ENCODE measurements around the gene REC114. TPM values are rescaled to one million over a fixed set of nuclear protein-coding genes. Genes with fewer than 3 reads are reported as not detected.
"Not testable (repeated sequence)": the region's sequence is repeated elsewhere in the genome, so short reads cannot be mapped to it uniquely, and the experiment has no call there.

REC114 gene
- total and polyA plus RNA-seq, 2 of the 8 experiments (the other 6 are each of a cell fraction or from before 2014, with no cell fraction given), result 0.12 TPM; not detected in 1

GRCh38 chr15:73449980-73450379, 7.0 kb downstream of the REC114 start:
- H2BK20ac ChIP-seq (ENCODE audit: low read length); H3K18ac ChIP-seq (ENCODE audit: extremely low read depth, low read length); H3K23me2 ChIP-seq (ENCODE audit: low read depth, low read length); H4K8ac ChIP-seq (ENCODE audit: extremely low read depth, insufficient read depth, low read length); H2BK15ac ChIP-seq (ENCODE audit: low read length); H2AFZ ChIP-seq (ENCODE audit: low read length); H3K56ac ChIP-seq (replicated peaks; ENCODE audit: insufficient read length, low read depth, low read length); H3K9ac ChIP-seq (replicated peaks in 1 of 4; ENCODE audit: extremely low read depth in 1 of 4, low read depth in 3 of 4, low read length in 3 of 4); H3K9me3 ChIP-seq (ENCODE audit: insufficient read depth in 2 of 2, low read depth in 1 of 2, low read length in 1 of 2); H3K14ac ChIP-seq (ENCODE audit: insufficient read length); H4K91ac ChIP-seq (replicated peaks; ENCODE audit: insufficient read length, low read length); DNase-seq (ENCODE audit: low read depth in 1 of 2, low spot score in 2 of 2); H3K23ac ChIP-seq (ENCODE audit: insufficient read length); H3K4me3 ChIP-seq (ENCODE audit: extremely low read depth in 1 of 4, insufficient read depth in 2 of 4, low read depth in 3 of 4, low read length in 4 of 4); H3K4me1 ChIP-seq (replicated peaks in 1 of 4; ENCODE audit: control insufficient read depth in 3 of 4, insufficient read depth in 4 of 4, low read length in 3 of 4); POLR2A ChIA-PET (ENCODE audit: partially characterized antibody); H3K36me3 ChIP-seq (ENCODE audit: control insufficient read depth in 2 of 4, insufficient read depth in 4 of 4, low read length in 3 of 4); H3K79me2 ChIP-seq (ENCODE audit: control insufficient read depth in 1 of 2, insufficient read depth in 2 of 2, low read length in 2 of 2); H2BK12ac ChIP-seq (ENCODE audit: low read depth, low read length); H3K4ac ChIP-seq (replicated peaks; ENCODE audit: insufficient read length, low read depth, low read length); H3K27me3 ChIP-seq (replicated peaks in 1 of 4; ENCODE audit: control insufficient read depth in 3 of 4, extremely low read depth in 1 of 4, insufficient read depth in 3 of 4, low read length in 3 of 4); H2AK5ac ChIP-seq (ENCODE audit: low read depth, low read length); H4K20me1 ChIP-seq (replicated peaks in 1 of 2; ENCODE audit: control insufficient read depth in 1 of 2, insufficient read depth in 2 of 2, low read length in 2 of 2); H2BK5ac ChIP-seq (ENCODE audit: low read depth, low read length); H4K5ac ChIP-seq (ENCODE audit: insufficient read length, low read depth, low read length); H2BK120ac ChIP-seq (replicated peaks; ENCODE audit: low read depth, low read length); H3K27ac ChIP-seq (ENCODE audit: low read depth, low read length); H3K4me2 ChIP-seq (ENCODE audit: insufficient read depth in 1 of 2, low read depth in 2 of 2, low read length in 2 of 2); FAIRE-seq; H3K79me1 ChIP-seq (ENCODE audit: low read depth, low read length): not testable (repeated sequence)
- WGBS, 2 experiments (ENCODE audit: extremely low coverage in 1 of 2, insufficient coverage in 1 of 2, insufficient read length in 1 of 2, insufficient replicate concordance in 2 of 2, low coverage in 1 of 2, low lambda C conversion rate in 2 of 2, missing lambda C conversion rate in 1 of 2), result 96% methylated on average over 3 of the region's 3 CpGs; no CpG with 5 or more reads in 1 of the 2 experiments
- CTCF ChIA-PET (ENCODE audit: partially characterized antibody), result interaction anchor here (0.7 to 1.0 kb wide), 2 partner anchors 29 to 531 kb away, joined by 3 to 4 read pairs; no protein-coding TSS in a partner anchor
